Measurements from ENCODE around the gene RDH13. TPM values are rescaled to one million over a fixed set of nuclear protein-coding genes. Genes with fewer than 3 reads are reported as not detected.
A peak's percentile ranks its signal among the peaks of the same experiment; 100 is the strongest.

RDH13 gene
- total and polyA plus RNA-seq, 10 donors, result 4.6 to 31.5 (median 17.2) TPM

DNA sequence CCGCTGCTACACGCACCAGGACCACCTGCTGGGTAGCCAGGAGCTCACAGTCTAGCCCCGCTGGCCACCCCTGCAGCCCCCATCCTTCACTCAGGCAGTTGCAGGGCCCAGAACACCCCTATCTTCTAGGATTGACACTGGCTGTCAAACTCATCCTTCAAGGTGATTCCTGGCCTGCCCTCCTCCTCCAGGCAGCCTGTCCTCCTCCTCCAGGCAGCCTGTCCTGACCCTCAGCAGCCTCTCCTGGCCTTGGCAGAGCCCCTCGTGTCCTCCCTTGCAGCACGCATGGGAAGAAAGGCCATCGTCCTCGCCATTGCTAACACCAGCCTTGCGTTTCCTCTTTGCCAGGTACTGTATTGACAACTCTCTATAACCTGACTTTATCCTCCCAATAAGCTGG is 9.0 kb upstream of the RDH13 start:
- no peak for TF ChIP-seq POLR2AphosphoS5 (IDR thresholded peaks at IDR 0.05)
- no peak for TF ChIP-seq POLR2A (IDR thresholded peaks at IDR 0.05)
- no peak for TF ChIP-seq CTCF (IDR thresholded peaks at IDR 0.05 in 8 of 11, conservative IDR thresholded peaks at IDR 0.05 in 3 of 11)
- Histone ChIP-seq H3K4me3 (no peak overlapping the region), H3K4me1 (peaks cover 0 to 28% (median 8%) of the 10 kb centered on the region in 6 donors), H3K36me3 (no peaks in the 10 kb centered on the region), H3K27me3 (replicated peaks in 1 of 7) (peaks cover 0 to 90% (median 36%) of the 10 kb centered on the region in 7 donors), H3K9me3 (peaks cover 0 to 6% (median 0%) of the 10 kb centered on the region in 8 donors), H3K27ac (no peak overlapping the region)
- intact Hi-C loops (cut with DNase I; ENCODE audit: low total_unique reads), result no loop called here
- WGBS, 5 donors, result 56 to 73% (median 70%) methylated on average over 8 of the region's 8 CpGs
- no peak for DNase-seq

DNA sequence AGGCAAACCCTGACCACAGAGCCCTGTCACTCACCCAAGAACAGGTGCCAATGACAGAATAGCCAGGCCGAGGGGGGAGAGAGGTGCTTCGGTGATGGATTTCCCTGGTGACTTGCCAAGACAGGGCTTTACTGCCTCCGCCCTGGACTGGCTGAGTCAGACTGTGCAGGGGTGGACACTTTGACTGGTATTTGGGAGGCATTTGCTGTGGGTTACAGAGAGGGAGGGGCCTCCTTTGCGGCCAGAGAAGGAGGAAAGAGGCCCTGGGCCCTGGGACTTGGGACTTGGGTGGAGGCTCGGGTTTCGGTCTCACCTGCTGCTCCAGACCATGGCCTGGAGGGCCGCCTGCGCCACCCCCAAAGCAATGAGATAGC is 8.2 kb upstream of the RDH13 start:
- H3K4me1 ChIP-seq, result peaks cover 0 to 28% (median 8%) of the 10 kb centered on the region in 6 donors
- intact Hi-C loops (cut with DNase I; ENCODE audit: low total_unique reads), result no loop called here
- H3K27me3 ChIP-seq (replicated peaks in 1 of 7), result peaks cover 0 to 83% (median 31%) of the 10 kb centered on the region in 7 donors
- TF ChIP-seq POLR2A (IDR thresholded peaks at IDR 0.05) (no peak), POLR2AphosphoS5 (IDR thresholded peaks at IDR 0.05) (no peak), CTCF (IDR thresholded peaks at IDR 0.05 in 8 of 11, conservative IDR thresholded peaks at IDR 0.05 in 3 of 11) (no peak)
- peaks cover 0 to 6% (median 0%) of the 10 kb centered on the region in 8 donors for H3K9me3 ChIP-seq
- DNase-seq, result no peak
- H3K4me3 ChIP-seq, result no peak overlapping the region
- 47 to 75% (median 56%) methylated on average over 5 to 8 of the region's 8 CpGs for WGBS, 5 donors
- H3K36me3 ChIP-seq, result no peaks in the 10 kb centered on the region
- H3K27ac ChIP-seq, result no peak overlapping the region

DNA sequence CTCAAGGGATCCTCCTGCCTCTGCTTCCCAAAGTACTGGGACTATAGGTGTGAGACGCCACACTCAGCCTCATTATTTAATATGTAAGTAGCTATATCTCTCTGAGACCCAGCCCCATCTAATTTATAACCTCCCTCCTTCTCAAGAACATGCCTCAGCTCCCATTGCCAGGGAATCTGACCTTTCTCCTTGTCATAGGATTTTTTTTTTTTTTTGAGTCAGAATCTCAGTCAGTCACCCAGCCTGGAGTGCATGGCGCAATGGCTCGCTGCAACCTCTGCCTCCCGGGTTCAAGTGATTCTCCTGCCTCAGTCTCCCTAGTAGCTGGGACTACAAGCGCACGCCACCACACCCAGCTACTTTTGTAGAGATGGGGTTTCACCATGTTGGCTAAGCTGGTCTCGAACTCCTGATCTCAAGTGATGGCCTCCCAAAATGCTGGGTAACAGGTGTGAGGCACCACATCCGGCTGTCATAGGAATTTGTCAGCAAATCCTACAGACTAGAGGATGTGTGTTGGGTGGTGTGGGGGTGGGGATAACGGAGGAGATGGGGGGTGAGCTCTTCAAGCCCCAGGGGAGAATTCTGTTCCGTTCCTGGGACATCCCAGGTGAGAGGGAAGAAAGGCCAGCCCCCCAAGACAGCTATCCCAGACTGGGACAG is 7.6 kb upstream of the RDH13 start:
- WGBS, 5 donors, result 71 to 87% (median 79%) methylated on average over 10 of the region's 10 CpGs
- intact Hi-C loops (cut with DNase I; ENCODE audit: low total_unique reads), result no loop called here
- H3K27me3 ChIP-seq (replicated peaks in 1 of 7), result peaks cover 0 to 81% (median 31%) of the 10 kb centered on the region in 7 donors
- DNase-seq, result no peak
- peaks cover 0 to 28% (median 8%) of the 10 kb centered on the region in 6 donors for H3K4me1 ChIP-seq
- TF ChIP-seq POLR2AphosphoS5 (IDR thresholded peaks at IDR 0.05) (no peak), CTCF (IDR thresholded peaks at IDR 0.05 in 8 of 11, conservative IDR thresholded peaks at IDR 0.05 in 3 of 11) (no peak), POLR2A (IDR thresholded peaks at IDR 0.05) (no peak)
- H3K27ac ChIP-seq, result no peak overlapping the region
- H3K4me3 ChIP-seq, result no peak overlapping the region
- H3K36me3 ChIP-seq, result no peaks in the 10 kb centered on the region
- peaks cover 0 to 6% (median 0%) of the 10 kb centered on the region in 8 donors for H3K9me3 ChIP-seq

GRCh38 chr19:55069865-55070197 is 6.9 kb upstream of the RDH13 start:
- Histone ChIP-seq H3K4me3 (peak overlapping the region in 1 of 8 donors; percentile 21), H3K36me3 (no peaks in the 10 kb centered on the region), H3K27ac (no peak overlapping the region), H3K9me3 (peaks cover 0 to 6% (median 0%) of the 10 kb centered on the region in 8 donors), H3K4me1 (peaks cover 0 to 28% (median 8%) of the 10 kb centered on the region in 6 donors), H3K27me3 (replicated peaks in 1 of 7) (peaks cover 0 to 78% (median 31%) of the 10 kb centered on the region in 7 donors)
- TF ChIP-seq POLR2AphosphoS5 (IDR thresholded peaks at IDR 0.05) (no peak), CTCF (IDR thresholded peaks at IDR 0.05 in 8 of 11, conservative IDR thresholded peaks at IDR 0.05 in 3 of 11) (no peak), POLR2A (IDR thresholded peaks at IDR 0.05) (no peak)
- 93 to 100% (median 97%) methylated on average over 2 of the region's 2 CpGs for WGBS, 5 donors
- intact Hi-C loops (cut with DNase I; ENCODE audit: low total_unique reads), result no loop called here
- DNase-seq, result no peak
